ENCODE data around the gene WDR19.

WDR19 gene

GRCh38 chr4:39324897-39325613 is 142.7 kb downstream of the WDR19 start:
- no peak for TF ChIP-seq CTCF (IDR thresholded peaks at IDR 0.05; ENCODE audit: insufficient read depth, low read length, poor library complexity, severe bottlenecking)

DNA sequence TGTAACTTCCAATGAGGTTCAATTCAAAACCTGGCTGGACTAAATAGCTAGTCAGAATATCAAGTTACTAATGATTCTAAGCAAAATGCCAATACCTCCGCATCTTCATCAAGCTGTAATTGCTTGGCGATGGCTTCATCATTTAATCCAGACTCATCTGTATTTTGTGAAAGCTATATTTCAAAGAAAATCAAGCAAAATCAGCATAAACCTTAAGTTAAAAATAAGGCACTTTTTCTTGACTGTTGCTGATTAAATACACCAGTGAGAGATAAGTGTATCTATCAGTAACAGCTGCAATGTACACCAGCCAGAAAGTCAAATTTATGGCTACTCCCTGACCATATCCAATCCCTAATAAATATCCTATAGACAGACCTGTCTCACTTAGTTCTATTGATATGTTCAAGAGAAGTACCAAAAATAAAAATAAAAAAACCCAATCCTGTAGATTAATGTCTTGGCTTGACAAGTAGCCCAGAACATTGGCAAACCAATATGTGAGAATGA is 144.2 kb downstream of the WDR19 start:
- DNase-seq (ENCODE audit: extremely low read depth, insufficient read length) = no peak
- TF ChIP-seq CTCF (IDR thresholded peaks at IDR 0.05; ENCODE audit: insufficient read depth, low read length, poor library complexity, severe bottlenecking) = no peak
- H3K36me3 ChIP-seq (ENCODE audit: control insufficient read depth, insufficient read depth, low read length) = peaks cover 1% of the 10 kb centered on the region

More at GRCh38 chr4:39324897-39325613, 142.7 kb downstream of the WDR19 start:
- Histone ChIP-seq H3K36me3 (ENCODE audit: control insufficient read depth, insufficient read depth, low read length) (peaks cover 2% of the 10 kb centered on the region), H3K27me3 (replicated peaks; ENCODE audit: control insufficient read depth, insufficient read depth, low read length) (no peaks in the 10 kb centered on the region), H3K4me3 (replicated peaks; ENCODE audit: low read depth, low read length) (no peak overlapping the region)
- no peak for DNase-seq (ENCODE audit: extremely low read depth, insufficient read length)

GRCh38 chr4:39330353-39330752 is 148.0 kb downstream of the WDR19 start:
- no peaks in the 10 kb centered on the region for H3K36me3 ChIP-seq (ENCODE audit: control insufficient read depth, insufficient read depth, low read length)
- no peak for TF ChIP-seq CTCF (IDR thresholded peaks at IDR 0.05; ENCODE audit: insufficient read depth, low read length, poor library complexity, severe bottlenecking)

More for the DNA sequence above, 144.2 kb downstream of the WDR19 start:
- H3K27me3 ChIP-seq (replicated peaks; ENCODE audit: control insufficient read depth, insufficient read depth, low read length) = no peaks in the 10 kb centered on the region
- no peak overlapping the region for H3K4me3 ChIP-seq (replicated peaks; ENCODE audit: low read depth, low read length)

DNA sequence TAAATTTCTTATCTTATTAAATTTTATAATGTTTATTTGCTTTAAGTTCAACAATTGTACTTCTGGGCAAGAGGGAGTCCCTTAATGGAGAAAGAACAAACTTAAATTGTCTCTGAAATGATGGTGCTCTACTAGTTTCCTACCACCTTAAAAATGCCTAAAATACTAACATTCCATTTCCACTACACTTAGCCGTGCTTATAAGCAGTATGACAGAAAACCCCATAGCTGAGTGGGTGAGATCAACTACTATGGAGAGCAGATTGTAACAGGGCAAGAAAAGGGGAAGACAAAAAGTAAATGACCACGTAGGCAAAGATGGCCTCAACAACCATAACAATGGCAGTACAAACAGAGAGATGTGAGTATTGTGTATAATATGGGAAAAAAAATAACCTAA is 148.9 kb downstream of the WDR19 start:
- no peaks in the 10 kb centered on the region for H3K36me3 ChIP-seq (ENCODE audit: control insufficient read depth, insufficient read depth, low read length)
- no peak overlapping the region for H3K4me3 ChIP-seq (replicated peaks; ENCODE audit: low read depth, low read length)
- no peak for TF ChIP-seq CTCF (IDR thresholded peaks at IDR 0.05; ENCODE audit: insufficient read depth, low read length, poor library complexity, severe bottlenecking)
- DNase-seq (ENCODE audit: extremely low read depth, insufficient read length) = no peak
- H3K27me3 ChIP-seq (replicated peaks; ENCODE audit: control insufficient read depth, insufficient read depth, low read length) = no peaks in the 10 kb centered on the region

More at GRCh38 chr4:39330353-39330752, 148.0 kb downstream of the WDR19 start:
- Histone ChIP-seq H3K4me3 (replicated peaks; ENCODE audit: low read depth, low read length) (no peak overlapping the region), H3K27me3 (replicated peaks; ENCODE audit: control insufficient read depth, insufficient read depth, low read length) (no peaks in the 10 kb centered on the region)
- DNase-seq (ENCODE audit: extremely low read depth, insufficient read length) = no peak

Data from GM06990 (cell line).